HG03097 (cell line): ENCODE results near the gene EEF1G.
"Not testable (repeated sequence)": the region's sequence is repeated elsewhere in the genome, so short reads cannot be mapped to it uniquely, and the experiment has no call there.

Experiments used
- ATAC-seq: cut with Tn5 transposase; IDR thresholded peaks from one replicate; pipeline ENCODE4 v1.9.1; 2021; ENCODE audit not compliant: unreplicated experiment, low FRiP score

The EEF1G gene

GRCh38 chr11:62573592-62574362 is at the start of gene EEF1G:
Gene EEF1G, minus strand, starts transcription at chr11:62573891. Its CDS starts 49 bp downstream, at chr11:62573842.
- ATAC-seq, result peak; percentile 90

- ATAC-seq, result no peak
Measured at GRCh38 chr11:62622476-62623089, 48.9 kb upstream of the EEF1G start.

- peak; percentile 95 for ATAC-seq
Measured at GRCh38 chr11:62621567-62622470, 48.1 kb upstream of the EEF1G start, which contains the start of gene B3GAT3. Gene B3GAT3, minus strand, starts transcription at chr11:62621986. Its CDS starts 39 bp downstream, at chr11:62621947.

GRCh38 chr11:62621027-62621566 is 47.4 kb upstream of the EEF1G start:
- ATAC-seq, result no peak

DNA sequence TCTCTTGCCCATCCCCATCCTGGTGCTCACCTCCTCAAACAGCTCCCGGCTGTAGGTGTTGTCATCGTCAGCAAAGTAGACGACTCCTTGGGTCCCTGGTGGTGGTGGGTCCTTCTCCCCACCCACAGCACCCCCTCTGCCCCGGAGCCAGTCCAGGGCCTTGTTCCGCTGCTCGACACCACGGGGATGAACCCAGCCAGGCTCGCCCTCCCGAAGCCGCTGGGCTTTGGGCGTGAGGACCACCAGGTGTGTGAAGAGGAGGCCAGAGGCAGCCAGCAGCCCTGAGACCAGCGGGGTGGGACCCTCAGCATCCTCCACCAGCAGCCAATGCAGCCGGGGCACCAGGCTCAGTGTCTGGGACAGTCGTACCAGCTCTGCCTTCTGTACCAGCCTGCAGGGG is 43.3 kb upstream of the EEF1G start:
- ATAC-seq, result not testable (repeated sequence)

DNA sequence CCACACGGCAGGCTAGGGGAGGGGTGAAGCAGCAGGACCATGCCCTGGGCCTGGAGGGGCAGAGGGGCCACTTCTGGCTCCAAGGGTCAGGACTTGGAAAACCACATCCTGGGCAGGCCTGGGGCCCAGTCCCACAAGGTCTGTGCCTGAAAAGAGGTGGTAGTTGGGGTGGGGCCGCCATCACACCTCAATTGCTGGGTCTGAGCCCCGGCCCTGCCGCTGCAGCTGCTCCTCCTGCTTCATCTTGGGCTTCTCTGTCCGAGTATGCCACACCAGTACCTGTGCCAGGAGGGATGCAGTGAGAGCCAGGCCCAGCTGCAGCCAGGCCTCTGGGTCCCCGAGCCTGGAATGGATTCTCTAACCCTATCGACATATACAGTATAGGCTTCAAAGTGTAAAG is 41.8 kb upstream of the EEF1G start:
- no peak for ATAC-seq

DNA sequence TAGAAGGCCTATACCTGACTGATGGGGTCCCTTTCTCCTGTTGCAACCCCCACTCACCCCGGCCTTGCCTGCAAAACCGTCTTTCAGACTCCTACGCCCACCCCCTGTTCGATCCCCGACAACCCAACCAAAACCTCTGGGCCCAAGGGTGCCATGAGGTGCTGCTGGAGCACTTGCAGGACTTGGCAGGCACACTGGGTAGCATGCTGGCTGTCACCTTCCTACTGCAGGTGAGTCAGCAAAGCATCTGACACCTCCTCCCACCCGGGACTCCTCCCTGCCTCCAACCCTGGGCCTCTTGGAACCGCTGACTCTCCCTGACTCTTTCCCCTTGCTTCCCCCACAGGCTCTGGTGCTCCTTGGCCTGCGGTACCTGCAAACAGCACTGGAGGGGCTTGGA is 40.6 kb upstream of the EEF1G start:
- ATAC-seq, result no peak

DNA sequence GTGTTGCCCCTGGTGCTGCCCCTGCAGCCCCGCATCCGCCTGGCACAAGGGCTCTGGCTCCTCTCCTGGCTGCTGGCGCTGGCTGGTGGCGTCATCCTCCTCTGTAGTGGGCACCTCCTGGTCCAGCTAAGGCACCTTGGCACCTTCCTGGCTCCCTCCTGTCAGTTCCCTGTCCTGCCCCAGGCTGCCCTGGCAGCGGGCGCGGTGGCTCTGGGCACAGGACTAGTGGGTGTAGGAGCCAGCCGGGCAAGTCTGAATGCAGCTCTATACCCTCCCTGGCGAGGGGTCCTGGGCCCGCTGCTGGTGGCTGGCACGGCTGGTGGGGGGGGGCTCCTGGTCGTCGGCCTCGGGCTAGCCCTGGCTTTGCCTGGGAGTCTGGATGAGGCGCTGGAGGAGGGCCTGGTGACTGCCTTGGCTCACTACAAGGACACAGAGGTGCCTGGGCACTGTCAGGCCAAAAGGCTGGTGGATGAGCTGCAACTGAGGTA is 39.6 kb upstream of the EEF1G start:
- ATAC-seq, result no peak

DNA sequence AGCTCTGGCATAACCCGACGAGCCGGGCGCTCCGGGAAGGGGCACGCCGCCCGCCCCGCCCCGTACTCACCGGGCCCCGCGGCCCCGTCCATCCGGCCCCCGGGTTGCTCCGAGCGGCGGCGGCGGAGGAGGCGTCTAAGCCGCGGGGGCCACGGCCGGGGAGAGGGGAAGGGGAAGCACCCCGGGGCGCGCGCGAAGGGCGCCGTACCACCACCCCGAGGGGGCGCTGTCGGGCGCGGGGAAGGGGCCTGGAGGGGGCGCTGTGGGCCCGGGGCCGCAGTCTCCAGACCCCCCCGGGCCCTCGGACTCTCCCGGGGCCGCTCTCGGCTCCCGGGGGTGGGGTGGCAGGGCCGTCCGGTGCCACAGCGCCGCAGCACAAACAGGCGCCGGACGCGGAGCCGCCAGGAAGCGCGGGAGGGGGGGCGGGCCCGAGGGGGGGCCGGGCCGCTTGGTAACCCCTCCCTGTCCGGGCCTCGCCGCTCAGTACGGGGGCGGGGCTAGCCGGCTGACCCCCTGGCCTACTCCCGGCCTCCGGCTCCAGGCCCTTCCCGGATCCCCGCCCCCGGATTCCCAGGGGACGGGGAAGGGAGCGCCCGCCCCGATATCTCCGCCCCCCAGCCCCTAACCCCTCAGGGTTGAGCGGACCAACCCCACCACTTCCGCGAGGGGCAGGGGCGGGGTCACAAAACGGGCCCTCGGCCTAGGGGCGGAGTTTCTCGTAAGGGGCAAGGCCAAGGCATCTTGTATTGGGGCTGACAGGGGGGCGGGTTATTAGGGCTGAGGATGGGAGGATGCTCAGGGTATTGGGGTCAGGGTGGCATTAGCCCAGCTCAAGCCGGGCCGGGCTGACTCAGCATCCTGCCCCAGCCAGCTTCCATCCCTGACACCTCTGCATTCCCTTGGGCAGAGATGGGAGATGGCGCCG is 38.9 kb upstream of the EEF1G start, which contains the start of the genes EML3 and ROM1:
Gene EML3 (minus strand): TSS at position 410 of the 925 bp plus-strand sequence. CDS start 318 bp downstream, at position 92.
Gene ROM1 (plus strand): TSS at position 892 of the 925 bp plus-strand sequence. CDS start 25 bp downstream, at position 917.
- peak; percentile 49 for ATAC-seq

DNA sequence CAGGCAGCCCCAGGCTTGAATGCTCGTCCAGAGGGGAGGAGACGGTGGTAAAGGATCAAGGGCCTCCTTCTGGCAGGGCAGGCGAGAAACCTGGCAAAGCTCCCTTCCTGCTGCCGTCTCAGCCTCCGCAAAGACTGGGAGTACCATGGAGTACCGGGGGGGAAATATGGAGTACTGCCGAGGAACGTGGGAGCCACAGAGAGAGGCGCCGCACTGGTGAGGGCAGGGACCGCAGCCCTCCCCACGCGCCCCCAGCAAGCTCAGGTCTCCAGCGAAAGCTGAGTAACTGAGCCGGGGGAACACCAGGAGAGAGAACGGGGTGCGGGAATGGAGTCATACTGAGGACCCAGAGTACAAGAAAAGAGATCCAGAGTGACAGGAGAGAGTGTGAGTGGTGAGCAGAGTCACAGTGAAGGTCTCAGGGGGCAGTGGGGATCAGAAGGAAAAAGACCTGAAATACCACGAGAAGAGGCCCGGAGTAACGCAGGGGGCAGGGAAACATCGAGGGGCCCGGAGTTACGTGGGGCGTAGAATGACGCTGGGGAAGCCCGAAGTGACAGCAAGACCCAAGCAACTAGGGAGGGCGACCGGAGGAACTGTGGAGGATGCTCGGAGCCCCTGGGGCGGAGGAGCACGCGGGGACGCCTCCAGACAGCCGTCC is 38.1 kb upstream of the EEF1G start:
- peak; percentile 7 for ATAC-seq

DNA sequence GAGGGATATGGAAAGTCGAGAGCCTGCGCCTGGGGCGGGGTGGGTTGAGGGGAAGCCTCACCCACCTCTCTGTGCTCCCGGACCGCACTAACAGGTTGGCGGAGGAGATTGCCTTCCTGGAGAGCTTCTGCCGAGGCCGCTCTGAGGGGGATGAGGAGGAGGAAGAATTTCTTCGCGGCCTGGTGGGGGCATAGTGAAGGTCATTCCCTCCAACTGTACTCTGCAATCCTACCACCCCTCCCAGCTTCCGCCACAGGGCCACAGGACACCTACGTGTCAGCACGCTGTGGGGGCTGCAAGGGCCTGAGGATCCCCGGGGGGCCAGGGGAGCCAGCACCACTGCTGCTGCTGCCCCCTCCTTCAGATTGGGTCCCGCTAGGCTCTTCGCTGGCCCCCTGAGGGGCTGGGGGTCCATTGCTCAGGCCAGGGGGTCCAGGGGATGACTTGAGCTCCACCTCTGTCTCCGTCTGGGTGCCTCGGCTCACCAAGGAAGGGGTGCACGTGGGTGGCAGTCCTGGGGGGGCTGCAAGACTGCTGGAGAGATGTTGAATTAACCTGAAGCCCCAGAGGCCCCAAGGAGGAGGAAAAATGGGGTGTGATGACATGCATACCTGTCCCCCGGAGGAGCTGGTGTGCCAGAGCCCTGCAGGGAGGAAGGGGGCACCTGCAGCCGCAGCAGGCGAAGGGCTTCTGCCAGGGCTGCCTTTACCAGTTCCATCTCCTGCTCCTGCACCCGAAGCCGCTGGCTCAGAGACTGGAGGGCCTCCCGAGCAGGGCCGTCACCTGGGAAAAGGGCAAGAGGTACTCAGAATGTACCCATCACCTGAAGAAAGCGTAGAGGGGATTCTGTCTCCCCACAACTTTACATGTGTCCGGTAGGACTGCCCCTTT is 37.4 kb upstream of the EEF1G start:
- ATAC-seq, result no peak

DNA sequence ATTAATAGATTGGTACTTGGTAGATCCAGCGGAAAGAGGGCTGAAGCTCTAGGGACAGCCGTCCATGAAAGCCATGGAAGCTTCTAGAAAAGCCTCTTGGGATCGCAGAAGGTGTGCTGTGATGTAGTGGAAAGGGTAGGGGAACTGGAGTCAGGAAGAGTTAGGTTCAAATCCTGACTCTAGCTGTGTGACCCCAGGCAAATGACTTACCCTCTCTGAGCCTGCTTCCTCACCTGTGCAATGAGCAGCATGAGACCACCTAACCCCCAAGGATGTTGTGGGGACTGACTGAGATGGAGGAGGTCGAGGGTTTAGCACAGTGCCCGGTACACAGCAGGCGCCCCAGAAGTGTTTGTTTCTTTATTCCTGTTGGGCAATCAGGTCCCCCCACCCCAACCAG is 36.7 kb upstream of the EEF1G start:
- no peak for ATAC-seq

DNA sequence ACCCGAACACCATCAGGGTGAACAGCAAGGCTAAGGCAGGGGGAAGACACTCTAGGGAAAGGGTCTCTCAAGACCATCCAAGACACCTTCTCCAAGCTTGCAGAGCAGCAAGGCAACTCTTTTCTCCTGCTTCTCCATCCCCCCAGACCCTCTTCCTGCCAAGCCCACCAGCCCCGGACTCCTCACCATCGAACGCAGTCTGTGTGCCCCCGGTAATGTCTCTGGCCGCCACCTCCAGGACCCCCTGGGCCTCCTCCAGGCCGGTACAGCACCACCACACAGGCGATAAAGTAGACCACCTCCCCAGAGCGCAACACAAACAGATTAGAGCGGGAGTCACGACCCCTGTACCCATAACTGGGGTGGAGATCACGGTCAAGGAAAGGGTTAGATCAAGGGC is 35.1 kb upstream of the EEF1G start:
- no peak for ATAC-seq

DNA sequence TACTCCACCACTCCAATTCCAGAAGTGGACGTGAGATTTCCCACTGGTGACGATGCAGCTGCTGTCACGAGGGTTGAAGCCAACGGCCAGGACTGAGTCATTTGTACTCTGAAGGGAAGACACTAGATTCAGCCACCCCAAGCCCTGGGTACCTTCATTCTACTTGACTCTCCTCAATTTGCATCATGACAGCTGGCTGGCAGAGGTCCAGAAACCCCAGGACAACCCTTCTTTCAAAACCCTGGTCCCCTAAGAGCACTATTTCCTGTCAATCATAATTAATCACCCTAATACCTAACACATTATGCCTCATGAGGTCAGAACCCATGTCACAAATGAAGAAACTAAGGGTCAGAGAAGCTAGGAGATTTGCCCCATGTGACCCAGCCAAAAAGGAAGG is 34.0 kb upstream of the EEF1G start:
- no peak for ATAC-seq

DNA sequence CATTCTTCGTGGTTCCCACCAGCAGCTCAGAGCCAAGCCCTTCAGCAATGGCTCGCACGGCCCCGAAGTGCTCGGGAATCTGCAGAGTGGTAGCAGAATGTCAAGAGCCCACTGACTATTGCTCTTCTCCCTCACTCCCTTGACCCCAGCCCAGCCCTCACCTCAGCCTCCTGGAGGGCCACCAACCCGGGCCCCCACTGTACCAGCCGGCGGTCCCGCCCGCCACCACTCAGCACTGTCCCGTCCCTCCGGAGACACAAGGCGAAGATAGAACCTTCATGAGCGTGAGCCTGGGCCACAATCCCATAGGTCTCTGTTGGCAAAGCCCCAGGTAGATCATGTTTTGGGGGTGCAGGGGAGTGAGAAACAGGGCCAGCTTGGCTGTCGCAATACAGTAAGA is 32.2 kb upstream of the EEF1G start:
- no peak for ATAC-seq

DNA sequence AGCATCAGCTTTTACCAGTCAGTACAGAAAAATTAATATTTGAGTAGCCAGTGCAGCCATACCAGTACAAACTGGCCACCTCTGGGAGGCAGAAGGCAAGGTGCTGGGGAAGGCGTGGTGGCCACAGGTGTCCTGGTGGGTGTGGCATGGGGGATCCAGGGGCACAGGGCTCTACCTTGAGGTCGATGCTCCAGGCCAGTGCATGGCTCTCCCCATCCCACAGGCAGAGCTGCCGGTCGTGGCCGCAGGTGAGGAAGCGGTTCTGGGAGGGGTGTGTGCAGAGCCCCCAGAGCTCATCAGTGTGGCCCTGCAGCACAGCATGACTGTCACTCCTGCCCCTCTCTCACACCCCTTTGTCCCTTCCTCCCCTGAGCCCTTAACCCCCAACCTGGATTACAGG is 31.8 kb upstream of the EEF1G start:
- ATAC-seq, result no peak

DNA sequence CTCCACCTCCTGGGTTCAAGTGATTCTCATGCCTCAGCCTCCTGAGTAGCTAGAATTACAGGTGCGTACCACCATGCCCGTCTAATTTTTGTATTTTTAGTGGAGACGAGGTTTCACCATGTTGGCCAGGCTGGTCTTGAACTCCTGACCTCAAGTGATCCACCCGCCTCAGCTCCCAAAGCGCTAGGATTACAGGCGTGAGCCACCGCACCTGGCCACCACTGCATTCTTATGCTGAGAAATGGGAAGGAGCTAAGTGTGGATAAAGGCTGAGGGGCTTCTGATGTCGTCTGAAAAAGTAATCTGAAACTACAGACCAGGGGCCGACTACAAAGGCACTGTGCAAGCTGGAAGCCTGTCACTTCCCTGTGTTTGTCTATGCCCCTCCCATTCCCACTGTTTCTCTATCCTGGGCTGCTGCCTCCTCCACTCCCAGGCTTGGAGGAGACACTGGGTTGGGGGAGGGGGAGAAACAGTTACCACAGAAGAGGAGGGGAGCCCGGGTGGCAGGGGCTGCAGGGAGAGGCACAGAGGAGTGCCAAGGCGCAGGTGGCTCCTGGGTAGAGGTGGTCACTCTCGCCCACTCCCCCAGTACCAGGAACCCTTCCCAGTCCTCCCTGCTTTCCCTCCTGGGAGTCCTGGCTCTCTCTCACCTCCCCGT is 30.9 kb upstream of the EEF1G start:
- ATAC-seq, result no peak
